ENCODE data around the gene GRIP2.

GRIP2 gene

GRCh38 chr3:14539742-14540491, at the start of gene GRIP2:
TSS of gene GRIP2 (minus strand) at chr3:14540342. CDS start at chr3:14540308, 34 bp downstream.
- no peak for DNase-seq

- no peak for DNase-seq
Measured at GRCh38 chr3:14588425-14589112, 48.4 kb upstream of the GRIP2 start.

GRCh38 chr3:14587740-14588360, 47.7 kb upstream of the GRIP2 start:
- DNase-seq, result no peak

- DNase-seq, result no peak
Measured at GRCh38 chr3:14586611-14587010, 46.5 kb upstream of the GRIP2 start.

- no peak for DNase-seq
Measured at GRCh38 chr3:14583548-14584091, 43.5 kb upstream of the GRIP2 start.

GRCh38 chr3:14582045-14582410, 41.9 kb upstream of the GRIP2 start:
- DNase-seq, result no peak

- DNase-seq, result no peak
Measured at GRCh38 chr3:14581334-14582044, 41.3 kb upstream of the GRIP2 start.

GRCh38 chr3:14577897-14578296, 37.8 kb upstream of the GRIP2 start:
- no peak for DNase-seq

GRCh38 chr3:14576163-14576562, 36.0 kb upstream of the GRIP2 start:
- no peak for DNase-seq

- no peak for DNase-seq
Measured at GRCh38 chr3:14574183-14574582, 34.0 kb upstream of the GRIP2 start.

- no peak for DNase-seq
Measured at GRCh38 chr3:14573706-14574105, 33.6 kb upstream of the GRIP2 start.

GRCh38 chr3:14570864-14571263, 30.7 kb upstream of the GRIP2 start:
- DNase-seq, result no peak

- peak; percentile 13 for DNase-seq
Measured at GRCh38 chr3:14570089-14570488, 29.9 kb upstream of the GRIP2 start.

- no peak for DNase-seq
Measured at GRCh38 chr3:14569474-14570000, 29.4 kb upstream of the GRIP2 start.

GRCh38 chr3:14568269-14568668, 28.1 kb upstream of the GRIP2 start:
- DNase-seq, result no peak

- no peak for DNase-seq
Measured at GRCh38 chr3:14566812-14567211, 26.7 kb upstream of the GRIP2 start.

- peak; percentile 44 for DNase-seq
Measured at GRCh38 chr3:14565868-14566588, 25.9 kb upstream of the GRIP2 start.

- no peak for DNase-seq
Measured at GRCh38 chr3:14564741-14565140, 24.6 kb upstream of the GRIP2 start.

- no peak for DNase-seq
Measured at GRCh38 chr3:14563946-14564539, 23.9 kb upstream of the GRIP2 start.

GRCh38 chr3:14562121-14562890, 22.2 kb upstream of the GRIP2 start:
- DNase-seq, result no peak

Measured in KG1 (cell line).